GM21737 (cell line): Measurements from ENCODE around the gene RERGL.
"Not testable (repeated sequence)": the region's sequence is repeated elsewhere in the genome, so short reads cannot be mapped to it uniquely, and the experiment has no call there.

Source experiments
- ATAC-seq: cut with Tn5 transposase; IDR thresholded peaks from one replicate; pipeline ENCODE4 v1.9.1; 2021; ENCODE audit warnings: mild to moderate bottlenecking, moderate library complexity; ENCODE audit not compliant: unreplicated experiment

Gene RERGL

GRCh38 chr12:18090093-18090492 lies at the start of gene RERGL:
RERGL (minus strand) TSS chr12:18090193; CDS start chr12:18090140, 53 bp downstream.
- no peak for ATAC-seq

- ATAC-seq, result no peak
These were observed 49.3 kb upstream of the RERGL start for GRCh38 chr12:18139254-18139653.

- no peak for ATAC-seq
These were observed 45.5 kb upstream of the RERGL start for GRCh38 chr12:18135509-18135908.

- ATAC-seq, result no peak
These were observed 45.1 kb upstream of the RERGL start for GRCh38 chr12:18135086-18135485.

- no peak for ATAC-seq
These were observed 40.9 kb upstream of the RERGL start for GRCh38 chr12:18130851-18131250.

- no peak for ATAC-seq
These were observed 33.7 kb upstream of the RERGL start for GRCh38 chr12:18123707-18124106.

GRCh38 chr12:18120899-18121298 lies 30.9 kb upstream of the RERGL start:
- no peak for ATAC-seq

- no peak for ATAC-seq
These were observed 18.6 kb upstream of the RERGL start for GRCh38 chr12:18108611-18109010.

GRCh38 chr12:18103624-18104023 lies 13.6 kb upstream of the RERGL start:
- no peak for ATAC-seq

- no peak for ATAC-seq
These were observed 11.1 kb upstream of the RERGL start for GRCh38 chr12:18101043-18101442.

- no peak for ATAC-seq
These were observed 5.9 kb downstream of the RERGL start for GRCh38 chr12:18084080-18084479.

- no peak for ATAC-seq
These were observed 10.3 kb downstream of the RERGL start for GRCh38 chr12:18079541-18080246.

- ATAC-seq, result no peak
These were observed 16.0 kb downstream of the RERGL start for GRCh38 chr12:18074001-18074400.

GRCh38 chr12:18072723-18073122 lies 17.3 kb downstream of the RERGL start:
- no peak for ATAC-seq

- ATAC-seq, result no peak
These were observed 18.7 kb downstream of the RERGL start for GRCh38 chr12:18071336-18071735.

- ATAC-seq, result no peak
These were observed 21.6 kb downstream of the RERGL start for GRCh38 chr12:18068355-18068754.

- ATAC-seq, result no peak
These were observed 23.3 kb downstream of the RERGL start for GRCh38 chr12:18066666-18067065.

- ATAC-seq, result not testable (repeated sequence)
These were observed 27.1 kb downstream of the RERGL start for GRCh38 chr12:18062867-18063266.

GRCh38 chr12:18057051-18057450 lies 32.9 kb downstream of the RERGL start:
- ATAC-seq, result no peak

- ATAC-seq, result no peak
These were observed 34.9 kb downstream of the RERGL start for GRCh38 chr12:18054925-18055619.

GRCh38 chr12:18045446-18045992 lies 44.5 kb downstream of the RERGL start:
- no peak for ATAC-seq

- not testable (repeated sequence) for ATAC-seq
These were observed 49.8 kb downstream of the RERGL start for GRCh38 chr12:18040060-18040742.
